GM19043 (cell line): ENCODE measurements around the gene DENND2A.

Source experiments
- ATAC-seq: cut with Tn5 transposase; IDR thresholded peaks from one replicate; pipeline ENCODE4 v1.9.1; 2021; ENCODE audit warnings: low read depth; ENCODE audit not compliant: unreplicated experiment

The DENND2A gene

GRCh38 chr7:140476698-140477261 lies 163.8 kb downstream of the DENND2A start:
- no peak for ATAC-seq

- no peak for ATAC-seq
Observed at GRCh38 chr7:140475747-140476333, 164.8 kb downstream of the DENND2A start.
